ENCODE data around the gene GALNT13.

GALNT13 gene

DNA sequence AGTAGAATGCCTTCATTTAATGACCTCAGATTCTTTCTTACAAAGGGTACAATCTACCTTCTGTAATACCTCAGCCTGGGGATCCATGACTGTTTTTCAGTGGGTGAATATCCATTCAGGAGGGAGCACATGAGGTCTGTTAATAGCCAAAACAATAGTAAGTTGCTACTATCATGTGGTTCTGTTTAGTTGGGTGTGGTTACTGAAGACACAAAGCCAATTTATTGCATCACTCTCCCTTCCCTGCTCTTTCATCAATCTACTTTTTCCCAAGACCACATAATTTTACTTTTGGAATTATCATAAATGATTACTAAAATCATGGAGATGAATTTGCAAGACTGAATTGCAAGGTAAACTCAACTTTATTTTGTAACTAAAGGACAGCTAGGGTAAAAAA, 254.2 kb downstream of the GALNT13 start:
- DNase-seq (ENCODE audit: low read depth in 2 of 2): no peak

DNA sequence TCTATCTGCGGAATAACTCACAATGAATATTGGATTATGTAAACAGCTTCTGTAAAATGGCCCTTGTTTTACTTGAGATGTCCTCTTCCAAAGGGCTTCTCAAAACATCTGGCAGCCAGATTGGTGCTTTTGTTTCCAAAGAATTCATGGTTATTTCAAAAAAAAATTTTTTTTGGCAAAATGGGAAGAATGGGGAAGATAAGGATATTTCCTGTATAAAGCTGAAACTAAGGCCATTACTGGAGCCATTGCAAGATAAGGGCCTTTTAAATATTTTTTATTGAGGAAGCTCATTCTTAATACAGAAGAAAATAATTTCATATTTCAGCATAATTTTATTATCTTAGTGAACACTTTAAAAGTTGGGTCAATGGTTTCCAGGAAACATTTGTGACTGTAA, 259.1 kb downstream of the GALNT13 start:
- no peak for DNase-seq (ENCODE audit: low read depth in 2 of 2)

DNA sequence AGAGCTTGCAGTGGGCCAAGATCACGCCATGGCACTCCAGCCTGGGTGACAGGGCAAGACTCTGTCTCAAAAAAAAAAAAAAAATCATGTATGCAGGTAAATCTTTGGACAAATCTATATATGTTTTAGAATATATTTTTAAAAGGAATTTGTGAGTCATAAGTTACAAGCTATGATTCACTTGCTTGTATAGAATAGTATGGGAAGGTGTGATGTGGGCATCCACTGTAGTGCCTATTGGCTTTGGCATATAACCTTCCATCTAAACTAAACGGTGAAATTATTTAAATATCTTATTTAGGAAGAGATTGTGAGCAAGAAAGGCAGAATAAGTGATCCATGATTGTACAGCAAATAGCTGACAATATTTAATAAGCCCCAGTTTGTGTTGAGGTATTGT, 261.1 kb downstream of the GALNT13 start:
- no peak for DNase-seq (ENCODE audit: low read depth in 2 of 2)

- DNase-seq (ENCODE audit: low read depth in 2 of 2): no peak
These were observed 262.1 kb downstream of the GALNT13 start for GRCh38 chr2:154133823-154134222.

DNA sequence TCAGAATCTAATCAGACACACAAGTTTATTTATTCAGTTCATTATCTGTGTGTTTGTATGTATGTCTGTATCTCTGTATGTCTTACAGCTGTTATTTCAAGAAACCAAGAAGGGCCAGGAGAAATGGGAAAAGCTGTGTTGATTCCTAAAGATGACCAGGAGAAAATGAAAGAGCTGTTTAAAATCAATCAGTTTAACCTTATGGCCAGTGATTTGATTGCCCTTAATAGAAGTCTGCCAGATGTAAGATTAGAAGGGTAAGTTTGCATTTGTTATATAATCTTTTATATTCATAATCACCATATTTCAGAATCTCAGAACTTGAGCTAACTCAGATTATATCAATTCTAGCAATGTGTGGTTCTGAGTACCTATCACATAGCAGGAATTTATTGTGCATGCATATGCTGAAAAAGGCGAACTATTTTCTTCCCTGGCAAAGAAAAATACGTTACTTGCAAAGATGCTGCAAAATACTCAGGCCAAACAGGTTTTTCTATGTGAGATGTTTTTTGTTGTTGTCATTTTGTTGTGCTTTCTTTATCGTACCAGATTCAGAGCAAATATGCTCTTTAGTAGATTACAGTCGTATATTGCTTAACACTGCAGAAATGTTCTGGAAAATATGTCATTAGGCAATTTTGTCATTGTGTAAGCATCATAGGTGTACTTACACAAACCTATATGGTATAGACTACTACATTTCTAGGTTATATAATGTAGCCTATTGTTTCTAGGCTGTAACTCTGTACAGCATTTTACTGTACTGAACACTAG, 268.7 kb downstream of the GALNT13 start:
- DNase-seq (ENCODE audit: low read depth in 2 of 2): no peak

DNA sequence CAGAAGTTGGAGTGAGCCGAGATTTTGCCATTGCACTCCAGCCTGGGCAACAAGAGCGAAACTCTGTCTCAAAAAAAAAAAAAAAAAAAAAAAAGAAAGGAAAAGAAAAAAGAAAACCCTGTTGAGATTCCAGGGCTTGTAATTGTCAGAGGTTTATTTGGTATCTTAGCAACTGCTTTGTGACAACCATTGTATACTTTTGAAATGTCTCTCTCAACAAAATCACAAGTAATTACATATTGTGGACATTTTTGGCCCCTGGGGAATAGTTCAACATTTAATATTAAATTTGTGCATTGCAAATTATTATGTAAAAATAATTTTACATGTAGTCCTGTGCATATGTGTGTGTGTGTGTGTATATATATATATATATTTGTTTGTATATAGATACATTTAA, 270.8 kb downstream of the GALNT13 start:
- DNase-seq (ENCODE audit: low read depth in 2 of 2): no peak

GRCh38 chr2:154143105-154143504, 271.4 kb downstream of the GALNT13 start:
- no peak for DNase-seq (ENCODE audit: low read depth in 2 of 2)

DNA sequence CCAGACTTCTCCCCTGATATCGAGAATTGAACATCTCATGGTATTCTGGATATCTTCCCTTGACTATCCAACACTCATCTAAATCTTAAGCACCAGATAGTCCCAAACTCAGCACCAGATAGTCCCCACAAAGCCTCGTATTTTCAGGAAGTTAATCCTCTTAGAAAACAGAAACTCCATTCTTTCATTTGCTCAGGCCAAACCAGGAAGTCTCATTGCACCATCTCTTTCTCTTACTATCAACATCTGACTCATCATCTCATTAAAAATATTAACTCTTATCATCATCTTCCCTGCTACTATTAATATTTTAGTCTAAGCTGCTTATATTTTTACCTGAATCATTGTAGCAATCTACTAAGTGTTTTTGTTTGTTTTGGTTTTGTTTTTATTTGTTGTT, 286.4 kb downstream of the GALNT13 start:
- DNase-seq (ENCODE audit: low read depth in 2 of 2): no peak

DNA sequence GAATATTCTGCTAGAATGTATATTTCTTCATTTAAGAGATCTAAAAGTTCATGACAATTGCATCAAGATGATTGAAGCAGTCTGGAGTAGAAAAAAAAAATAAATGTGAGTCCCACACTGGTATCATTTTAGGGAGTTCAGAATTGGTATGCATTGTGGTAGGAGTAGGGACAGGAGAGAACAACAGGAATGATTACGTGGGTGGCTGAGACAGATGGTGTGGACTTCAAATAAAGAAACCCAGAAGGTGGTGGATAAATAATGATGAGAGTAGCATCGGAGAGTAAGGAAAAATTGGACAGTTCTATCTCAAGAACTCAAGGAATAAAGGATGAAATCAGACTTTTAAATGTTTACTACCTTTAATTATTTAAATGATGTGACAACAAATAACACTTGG, 289.6 kb downstream of the GALNT13 start:
- no peak for DNase-seq (ENCODE audit: low read depth in 2 of 2)

GRCh38 chr2:154170400-154170799, 298.7 kb downstream of the GALNT13 start:
- DNase-seq (ENCODE audit: low read depth in 2 of 2): no peak

- DNase-seq (ENCODE audit: low read depth in 2 of 2): no peak
These were observed 301.4 kb downstream of the GALNT13 start for GRCh38 chr2:154173164-154173563.

DNA sequence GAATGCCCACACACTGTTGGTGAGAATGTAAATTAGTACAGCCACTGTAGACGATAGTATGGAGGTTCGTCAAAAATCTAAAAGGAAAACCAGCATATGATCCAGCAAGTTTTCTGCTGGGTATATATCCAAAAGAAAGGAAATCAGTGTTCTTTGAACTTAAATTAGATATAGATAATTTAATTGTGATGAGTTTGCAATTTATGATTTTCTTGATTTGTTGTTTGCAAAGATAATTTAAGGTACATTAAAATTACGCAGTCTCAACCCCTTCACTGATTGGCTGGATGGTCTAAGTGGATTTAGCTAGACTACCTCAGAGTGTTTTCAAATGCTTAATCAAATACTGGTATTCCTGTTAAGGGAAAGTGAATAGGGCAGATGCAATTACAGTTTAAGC, 302.2 kb downstream of the GALNT13 start:
- no peak for DNase-seq (ENCODE audit: low read depth in 2 of 2)

- no peak for DNase-seq (ENCODE audit: low read depth in 2 of 2)
These were observed 310.3 kb downstream of the GALNT13 start for GRCh38 chr2:154182008-154182407.

DNA sequence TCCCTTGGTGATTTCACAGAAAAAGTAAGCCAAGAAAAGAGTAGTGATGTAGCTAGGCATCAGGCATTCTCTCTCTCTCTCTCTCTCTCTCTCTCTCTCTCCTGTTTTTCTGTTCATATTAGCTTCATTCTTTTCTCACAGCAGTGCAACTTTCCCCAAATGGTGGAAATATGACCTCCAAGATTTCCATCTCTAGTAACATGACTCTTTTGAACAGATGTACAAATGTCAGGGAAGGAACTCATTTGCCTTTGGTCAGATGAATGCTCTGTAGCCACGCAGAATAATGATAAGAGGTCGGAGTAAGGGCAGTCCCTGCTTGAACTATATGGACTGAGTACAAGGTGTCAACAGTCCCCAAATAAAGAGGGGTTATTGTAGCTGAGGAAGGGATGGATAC, 316.2 kb downstream of the GALNT13 start:
- no peak for DNase-seq (ENCODE audit: low read depth in 2 of 2)

- DNase-seq (ENCODE audit: low read depth in 2 of 2): no peak
These were observed 318.2 kb downstream of the GALNT13 start for GRCh38 chr2:154189953-154190352.

DNA sequence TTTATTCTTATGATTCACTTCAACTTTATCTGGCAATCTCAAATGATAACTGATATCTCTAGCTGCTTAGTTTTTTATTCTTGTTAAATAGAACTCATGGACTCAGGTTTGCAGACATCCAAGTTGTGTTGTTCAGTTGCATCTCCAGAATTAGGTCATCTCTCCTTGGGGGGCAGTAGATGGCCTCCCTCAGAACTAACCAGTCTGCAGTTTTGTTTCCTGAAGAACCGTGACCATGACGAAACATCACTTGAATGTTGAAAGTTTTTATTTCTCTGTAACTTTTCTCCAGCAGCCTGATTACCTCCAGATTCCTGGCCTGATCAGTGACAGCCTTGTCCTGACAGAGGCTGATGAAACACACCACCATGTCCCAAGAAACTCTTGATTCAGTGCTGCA, 321.5 kb downstream of the GALNT13 start:
- DNase-seq (ENCODE audit: low read depth in 2 of 2): no peak

DNA sequence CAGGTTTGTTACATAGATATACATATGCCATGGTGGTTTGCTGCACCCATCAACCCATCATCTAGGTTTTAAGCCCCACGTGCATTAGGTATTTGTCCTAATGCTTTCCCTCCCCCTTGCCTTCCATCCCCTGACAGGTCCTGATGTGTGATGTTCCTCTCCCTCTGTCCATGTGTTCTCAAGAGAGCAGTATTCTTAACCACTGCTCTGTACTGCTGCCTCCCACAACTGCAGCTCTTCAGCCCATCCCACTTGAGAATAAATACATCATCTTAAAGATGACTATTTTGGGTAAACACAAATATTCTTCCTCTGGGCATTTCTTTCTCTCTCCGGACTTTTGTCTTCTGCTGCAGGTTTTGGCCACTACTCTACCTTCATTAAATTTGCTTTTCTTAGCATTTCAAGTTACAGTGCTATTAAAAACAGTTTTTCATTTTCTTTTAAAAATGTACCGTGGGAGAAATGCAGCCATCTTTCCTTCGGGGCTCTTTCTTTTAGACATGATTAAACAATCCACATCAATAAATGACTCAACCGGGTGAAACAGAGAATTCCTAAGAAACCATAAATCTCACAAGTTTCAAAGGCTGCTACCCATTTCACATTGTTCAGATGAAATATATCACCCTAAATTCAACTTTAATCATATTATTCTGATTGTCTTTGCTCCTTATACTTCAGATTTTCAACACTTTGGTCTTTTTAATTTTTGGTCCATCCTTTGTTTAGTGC, 323.4 kb downstream of the GALNT13 start:
- DNase-seq (ENCODE audit: low read depth in 2 of 2): no peak

GRCh38 chr2:154195644-154196195, 324.0 kb downstream of the GALNT13 start:
- no peak for DNase-seq (ENCODE audit: low read depth in 2 of 2)

DNA sequence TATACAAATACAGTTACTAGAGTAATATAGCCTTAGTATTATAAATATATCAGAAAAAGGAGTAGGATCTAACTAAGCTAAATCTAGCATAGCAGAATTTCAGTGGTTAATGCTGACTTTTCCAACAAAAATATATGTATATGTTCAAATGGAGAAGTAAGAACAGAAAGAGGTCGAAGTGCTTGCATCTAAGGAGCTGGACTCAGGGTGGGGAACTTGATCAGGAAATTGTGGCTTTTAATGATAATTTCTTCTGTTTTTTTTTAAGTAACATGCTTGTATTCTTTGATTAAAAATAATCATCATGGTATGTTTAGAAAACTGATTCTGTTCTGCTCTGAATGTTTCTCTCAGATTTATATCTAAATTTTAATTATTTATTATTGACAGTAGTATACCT, 327.1 kb downstream of the GALNT13 start:
- no peak for DNase-seq (ENCODE audit: low read depth in 2 of 2)

- no peak for DNase-seq (ENCODE audit: low read depth in 2 of 2)
These were observed 331.5 kb downstream of the GALNT13 start for GRCh38 chr2:154203206-154203605.

DNA sequence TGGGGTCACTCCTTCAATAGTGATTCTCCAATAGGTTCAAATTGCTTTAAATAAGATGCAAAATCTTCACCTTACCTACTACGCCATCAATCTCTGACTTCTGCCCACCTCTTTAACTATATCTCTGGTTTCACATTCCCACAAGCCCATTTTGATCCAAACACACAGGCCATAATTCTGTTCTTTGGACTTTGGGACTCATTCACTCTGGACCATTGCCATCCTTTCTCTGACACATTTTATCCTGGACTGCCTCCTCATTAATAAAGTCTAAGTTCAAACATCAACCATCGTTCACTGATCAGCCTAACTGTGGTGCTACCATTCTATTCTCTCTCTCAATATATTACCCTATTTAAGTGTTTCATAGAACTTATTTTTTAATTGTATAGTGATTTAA, 332.2 kb downstream of the GALNT13 start:
- DNase-seq (ENCODE audit: low read depth in 2 of 2): no peak

- DNase-seq (ENCODE audit: low read depth in 2 of 2): no peak
These were observed 335.7 kb downstream of the GALNT13 start for GRCh38 chr2:154207288-154208047.
